Measurements from ENCODE around the gene TCF15.

DNA sequence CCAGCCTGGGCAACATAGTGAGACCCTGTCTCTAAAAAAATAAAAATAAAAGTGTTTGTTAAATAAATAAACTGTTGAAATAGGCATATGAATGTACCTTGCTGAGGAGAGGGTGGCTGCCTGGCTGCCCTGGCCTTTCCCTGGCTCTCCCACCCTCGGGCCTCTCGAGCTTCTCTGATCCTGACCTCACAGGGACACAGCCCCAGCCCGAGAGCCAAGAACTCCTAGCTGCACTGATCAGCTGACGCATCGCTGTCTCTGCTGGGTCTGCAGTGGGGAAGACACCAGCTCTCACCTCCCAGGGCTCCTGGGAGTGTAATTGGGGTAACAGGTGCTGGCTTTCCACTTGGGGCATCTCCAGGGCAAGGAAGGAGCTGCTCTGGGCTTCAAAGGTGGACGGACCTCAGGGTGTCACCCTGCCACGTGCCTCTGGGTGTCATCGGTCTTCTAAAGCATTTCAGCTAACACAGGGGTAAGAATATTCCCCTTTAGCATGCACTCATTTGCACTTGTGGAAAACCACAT, 6.9 kb downstream of the TCF15 start:
- TF ChIP-seq, protein P1, sequence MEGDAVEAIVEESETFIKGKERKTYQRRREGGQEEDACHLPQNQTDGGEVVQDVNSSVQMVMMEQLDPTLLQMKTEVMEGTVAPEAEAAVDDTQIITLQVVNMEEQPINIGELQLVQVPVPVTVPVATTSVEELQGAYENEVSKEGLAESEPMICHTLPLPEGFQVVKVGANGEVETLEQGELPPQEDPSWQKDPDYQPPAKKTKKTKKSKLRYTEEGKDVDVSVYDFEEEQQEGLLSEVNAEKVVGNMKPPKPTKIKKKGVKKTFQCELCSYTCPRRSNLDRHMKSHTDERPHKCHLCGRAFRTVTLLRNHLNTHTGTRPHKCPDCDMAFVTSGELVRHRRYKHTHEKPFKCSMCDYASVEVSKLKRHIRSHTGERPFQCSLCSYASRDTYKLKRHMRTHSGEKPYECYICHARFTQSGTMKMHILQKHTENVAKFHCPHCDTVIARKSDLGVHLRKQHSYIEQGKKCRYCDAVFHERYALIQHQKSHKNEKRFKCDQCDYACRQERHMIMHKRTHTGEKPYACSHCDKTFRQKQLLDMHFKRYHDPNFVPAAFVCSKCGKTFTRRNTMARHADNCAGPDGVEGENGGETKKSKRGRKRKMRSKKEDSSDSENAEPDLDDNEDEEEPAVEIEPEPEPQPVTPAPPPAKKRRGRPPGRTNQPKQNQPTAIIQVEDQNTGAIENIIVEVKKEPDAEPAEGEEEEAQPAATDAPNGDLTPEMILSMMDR (conservative IDR thresholded peaks at IDR 0.05): no peak
- TF ChIP-seq EZH2 (IDR thresholded peaks at IDR 0.05; ENCODE audit: low read depth): no peak
